Sciatic nerve (tissue), 2 donors: ENCODE results near the gene PLOD3. TPM values are rescaled to one million over a fixed set of nuclear protein-coding genes. Genes with fewer than 3 reads are reported as not detected.

ENCODE experiments used
- ATAC-seq: fragments of 200-7000 bp; cut with Tn5 transposase; one replicate; pipeline ENCODE4 v1.9.1; 2020; ENCODE audit warnings: mild to moderate bottlenecking, moderate library complexity
- DNase-seq: peaks from one replicate; pipeline ENCODE4 v3.0.0-alpha.2; 2020; ENCODE audit warnings: low spot score
- intact Hi-C: fragments of 100-400 bp; cut with DNase I; formaldehyde crosslinking; loops from one replicate; pipeline ENCODE4 v1.14.2; 2022
- total RNA-seq: library from RNA; stranded (reverse); fragmentation: NEBNext Ultra II Directional; extraction: Animal tissue kit (Norgen Biotek cat#: 25700); gene quantifications from one replicate; pipeline ENCODE4 v1.2.1, GENCODE V29; 2021
- donor health status: DM: no; HTN: no; CAD: no.
- donor health status: DM: no; HTN: no; CAD: no.

Gene PLOD3
- total RNA-seq, 1 donor from 2014 or later: 89.7 TPM

- DNase-seq: peak; percentile 81
- peak; percentile 51 for ATAC-seq
- intact Hi-C loops: no loop called here
Measured at GRCh38 chr7:101169838-101170551, 47.4 kb downstream of the PLOD3 start.

GRCh38 chr7:101169110-101169837, 48.1 kb downstream of the PLOD3 start:
- intact Hi-C loops: no loop called here
- DNase-seq: no peak
- ATAC-seq: no peak

DNA sequence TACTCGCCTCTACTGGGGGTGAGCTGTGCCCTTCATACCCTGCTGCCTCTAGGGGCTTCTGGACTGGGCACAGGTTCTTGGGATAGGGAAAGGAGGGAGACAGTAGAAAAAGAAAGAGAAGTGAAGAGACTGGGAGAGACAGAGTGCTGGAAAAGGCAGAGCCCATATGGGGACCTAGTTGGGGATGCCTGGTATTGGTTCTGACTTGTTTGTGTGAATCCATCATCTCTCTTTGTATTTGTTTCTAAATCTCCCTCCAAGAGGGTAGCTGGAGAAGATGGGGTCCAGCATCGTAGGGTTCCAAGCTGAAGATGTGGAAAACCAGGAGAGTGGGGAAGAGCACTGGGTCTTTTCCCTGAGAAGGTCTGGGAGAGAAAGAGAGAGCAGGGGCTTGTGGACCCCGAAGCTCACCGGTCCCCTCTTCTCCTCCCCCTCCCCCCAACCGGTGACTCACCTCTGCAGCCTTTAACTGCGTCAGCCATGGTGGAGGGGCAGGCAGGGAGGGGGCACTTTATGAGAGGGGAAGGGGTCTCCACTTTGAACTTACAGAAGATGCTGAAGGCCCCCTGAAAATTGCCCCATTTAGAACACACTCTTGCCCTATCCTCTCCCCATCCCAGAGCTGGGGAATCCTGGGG, 48.9 kb downstream of the PLOD3 start:
- no peak for ATAC-seq
- no peak for DNase-seq
- intact Hi-C loops: no loop called here

DNA sequence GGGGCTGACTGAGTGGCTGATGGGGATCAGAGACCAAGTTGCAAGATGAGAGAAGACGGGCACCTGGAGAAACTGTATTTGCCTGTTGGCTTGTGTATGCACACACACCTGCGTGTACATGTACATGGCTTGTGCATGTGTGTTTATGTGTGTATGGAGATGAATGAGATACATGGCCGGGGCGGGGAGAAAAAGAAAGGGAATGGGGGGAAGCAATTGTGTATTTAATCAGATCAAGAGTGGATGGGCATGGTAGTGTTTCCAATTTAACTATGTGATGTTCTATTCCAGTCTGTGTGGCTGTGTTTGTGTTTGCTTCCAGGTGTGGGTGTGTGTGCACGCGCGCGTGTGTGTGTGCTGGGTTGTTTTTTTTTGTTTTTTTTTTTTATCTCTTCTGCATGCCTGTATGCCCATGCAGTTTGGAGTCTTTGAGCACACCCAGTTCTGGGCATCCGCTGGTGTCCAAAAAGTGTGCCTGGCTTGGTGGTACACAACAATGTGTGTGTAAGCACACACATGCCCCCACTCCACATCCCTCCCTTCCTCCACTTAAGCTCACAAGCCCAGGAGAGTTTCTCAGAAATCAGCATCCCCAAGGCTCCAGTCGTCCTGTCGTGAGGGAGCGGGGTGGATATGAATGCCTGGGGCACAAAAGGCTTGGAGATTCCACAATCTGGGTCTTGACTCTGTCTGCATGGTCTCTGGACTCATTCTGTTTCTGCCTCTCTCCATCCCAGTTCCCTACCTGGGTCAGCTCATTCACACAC, 49.6 kb downstream of the PLOD3 start:
- ATAC-seq (no peak), DNase-seq (no peak)
- intact Hi-C loops: no loop called here

DNA sequence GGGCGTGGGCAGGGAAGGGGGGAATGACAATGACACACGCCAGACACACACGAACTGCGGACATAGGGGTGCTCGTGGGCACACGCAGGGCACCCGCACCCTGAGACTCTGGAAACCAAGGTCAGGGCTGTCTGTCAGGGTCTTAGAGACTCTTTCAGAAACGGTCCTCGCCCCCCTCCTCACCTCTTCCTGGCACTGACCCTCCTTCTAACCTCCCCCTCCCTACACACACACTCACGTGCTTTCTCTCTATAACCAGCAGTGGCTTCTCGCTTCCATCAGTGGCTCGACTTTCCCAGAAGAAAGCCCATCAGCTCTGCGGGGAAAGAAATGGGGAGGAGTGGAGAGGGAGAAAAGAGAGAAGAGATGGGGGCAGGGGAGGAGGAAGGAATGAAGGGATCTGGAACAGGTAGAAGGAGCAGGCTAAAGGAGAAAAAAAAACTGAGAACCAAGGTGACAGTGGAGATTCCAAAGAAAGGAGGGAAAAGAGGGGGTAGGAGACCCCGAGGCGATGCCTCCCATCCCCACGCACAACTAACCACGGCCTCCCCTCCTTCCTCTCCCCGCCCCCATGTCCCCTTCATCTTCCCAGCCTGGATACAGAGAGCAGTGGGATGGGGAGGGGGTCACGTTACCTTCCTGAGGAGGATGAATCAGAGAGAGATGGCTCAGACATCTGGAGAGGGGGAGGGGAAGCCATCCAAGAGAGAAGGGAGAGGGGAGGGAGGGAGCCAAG, 50.3 kb downstream of the PLOD3 start:
- intact Hi-C loops: no loop called here
- ATAC-seq: no peak
- no peak for DNase-seq

DNA sequence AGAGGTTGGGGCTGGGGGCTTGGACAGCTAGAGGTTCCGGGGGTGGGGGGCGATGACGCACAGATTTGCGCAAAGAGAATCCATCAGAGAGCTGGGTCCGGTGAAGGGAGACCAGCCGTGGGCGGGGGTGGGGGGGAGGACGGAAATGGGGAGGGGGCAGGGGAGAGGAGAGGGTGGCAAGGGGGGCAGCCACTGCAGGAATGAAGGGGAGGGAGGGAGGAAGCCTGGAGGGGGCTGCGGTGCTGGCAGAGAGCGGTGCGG, 50.8 kb downstream of the PLOD3 start:
- ATAC-seq (no peak), DNase-seq (no peak)
- intact Hi-C loops: no loop called here

GRCh38 chr7:101165958-101166647, 51.3 kb downstream of the PLOD3 start:
- DNase-seq: no peak
- ATAC-seq: no peak
- intact Hi-C loops: no loop called here

GRCh38 chr7:101165075-101165957, 52.1 kb downstream of the PLOD3 start, which contains the start of gene VGF:
Gene VGF, minus strand, starts transcription at chr7:101165569. Its CDS starts 726 bp downstream, at chr7:101164843.
- intact Hi-C loops: no loop called here
- peak; percentile 92 for ATAC-seq
- DNase-seq: peak; percentile 93

GRCh38 chr7:101164071-101164840, 53.1 kb downstream of the PLOD3 start:
- DNase-seq (no peak), ATAC-seq (no peak)
- intact Hi-C loops: no loop called here

DNA sequence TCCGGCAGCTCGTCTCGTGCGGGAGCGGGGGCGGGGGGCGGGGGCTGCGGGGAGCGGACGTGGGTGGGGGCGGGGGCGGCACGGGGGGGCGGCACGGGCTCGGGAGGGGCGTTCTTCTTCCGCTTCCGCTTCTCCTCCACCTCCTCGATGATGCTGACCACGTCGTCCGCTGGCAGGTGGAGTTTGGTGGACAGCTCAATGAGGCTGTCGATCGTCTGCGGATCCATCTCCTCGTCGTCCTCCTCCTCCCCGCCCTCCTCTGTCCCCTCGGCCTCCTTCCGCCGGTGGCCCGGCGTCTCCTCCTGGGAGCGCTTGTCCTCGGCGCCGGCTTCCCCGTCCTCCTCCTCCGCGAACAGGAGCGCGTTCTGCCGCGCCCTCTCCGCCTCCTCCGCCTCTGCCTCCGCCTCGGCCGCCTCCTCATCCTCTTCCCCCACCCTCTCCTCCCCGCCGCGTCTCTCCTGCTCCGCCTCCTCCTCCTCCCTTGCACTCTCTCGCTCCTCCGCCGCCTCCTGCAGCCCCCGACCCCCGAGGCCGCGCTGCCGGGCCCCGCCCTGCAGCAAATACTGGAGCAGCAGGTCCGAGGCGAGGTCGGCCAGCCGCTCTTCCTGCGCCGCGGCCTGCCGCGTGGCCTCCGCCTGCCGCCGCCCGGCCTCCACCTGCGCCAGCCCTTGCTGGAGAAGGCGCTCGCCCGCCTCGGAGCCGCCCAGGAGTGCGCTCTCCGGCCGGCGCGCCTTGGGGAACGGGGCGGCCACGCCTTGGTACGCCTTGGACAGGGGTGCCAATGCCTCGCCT, 53.9 kb downstream of the PLOD3 start:
- intact Hi-C loops: no loop called here
- no peak for ATAC-seq

GRCh38 chr7:101162551-101163278, 54.7 kb downstream of the PLOD3 start:
- DNase-seq (no peak), ATAC-seq (no peak)
- intact Hi-C loops: no loop called here

More for the DNA sequence above, 53.9 kb downstream of the PLOD3 start:
- DNase-seq: no peak

DNA sequence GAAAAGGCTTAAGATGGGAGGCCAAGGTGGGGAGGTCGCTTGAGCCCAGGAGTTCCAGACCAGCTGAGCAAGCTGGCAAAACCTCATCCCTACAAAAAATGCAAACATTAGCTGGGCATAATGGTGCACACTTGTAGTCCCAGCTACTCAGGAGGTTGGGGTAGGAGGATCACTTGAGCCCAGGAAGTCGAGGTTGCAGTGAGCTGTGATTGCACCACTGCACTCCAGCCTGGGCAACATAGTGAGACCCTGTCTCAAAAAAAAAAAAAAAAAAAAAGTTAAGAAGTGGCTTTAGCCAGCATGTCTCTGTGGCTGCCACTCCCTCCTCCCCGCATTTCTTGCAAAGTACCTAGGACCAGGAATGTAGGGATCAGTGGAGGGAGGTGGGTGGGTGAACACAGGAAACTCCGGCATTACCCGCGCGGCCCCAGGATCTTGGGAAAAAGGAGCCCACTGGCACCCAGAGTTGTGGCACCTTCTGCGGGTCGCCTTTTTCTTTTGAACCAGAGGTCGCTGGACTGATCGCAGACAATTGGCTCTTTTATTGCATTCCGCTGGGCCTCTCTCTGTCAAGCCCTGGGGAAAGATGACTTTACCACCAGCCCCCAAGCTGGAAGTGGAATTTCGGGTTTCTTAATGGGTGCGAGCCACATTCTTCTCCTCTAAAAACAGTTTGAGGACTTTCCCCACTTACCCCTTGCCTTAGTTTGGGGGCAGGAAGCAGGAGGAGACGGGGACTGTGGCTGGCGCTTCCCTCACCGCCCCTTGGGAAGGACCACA, 55.5 kb downstream of the PLOD3 start:
- ATAC-seq (no peak), DNase-seq (no peak)
- intact Hi-C loops: no loop called here

- DNase-seq: no peak
Measured at GRCh38 chr7:101160910-101161309, 56.5 kb downstream of the PLOD3 start.

More at GRCh38 chr7:101160910-101161309, 56.5 kb downstream of the PLOD3 start:
- intact Hi-C loops: no loop called here
- no peak for ATAC-seq
